Adipose tissue (tissue), 3 donors: ENCODE results near the gene EFNB2. TPM values are rescaled to one million over a fixed set of nuclear protein-coding genes. Genes with fewer than 3 reads are reported as not detected.

Source experiments
- H3K27ac ChIP-seq: one replicate; pipeline ENCODE4 v1.5.1; 2013; ENCODE audit warnings: low read depth, low read length
- WGBS, 3 donors: extraction: QIAGEN DNeasy Blood & Tissue Kit; methylation state at CpG; one replicate each; pipeline ENCODE4 v1.1.7; 2013; 5-methylcytosine and 5-hydroxymethylcytosine counted together
- polyA plus RNA-seq, 3 donors: library from polyadenylated mRNA; stranded (reverse); fragments of 200-250 nt; gene quantifications; one replicate each; pipeline ENCODE4 v1.2.3, GENCODE V29; 2013
- donor health status: healthy with polysubstance abuse.
- donor health status: Bipolar disorder and iron deficiency.
- donor health status: healthy.

The EFNB2 gene
- polyA plus RNA-seq, 3 donors, result 3.9 to 18.3 (median 11.4) TPM

GRCh38 chr13:106555631-106556328 is 20.3 kb upstream of the EFNB2 start:
- no peak overlapping the region for H3K27ac ChIP-seq
- 91 to 97% (median 93%) methylated on average over 4 of the region's 4 CpGs for WGBS, 3 donors

- 89 to 100% (median 93%) methylated on average over 3 of the region's 3 CpGs for WGBS, 3 donors
Measured at GRCh38 chr13:106551751-106552150, 16.3 kb upstream of the EFNB2 start.

GRCh38 chr13:106551350-106551749 is 15.9 kb upstream of the EFNB2 start:
- H3K27ac ChIP-seq, result no peak overlapping the region
- WGBS, 3 donors, result 96 to 100% (median 100%) methylated on average over 1 of the region's 1 CpG

More at GRCh38 chr13:106551751-106552150, 16.3 kb upstream of the EFNB2 start:
- H3K27ac ChIP-seq, result no peak overlapping the region

DNA sequence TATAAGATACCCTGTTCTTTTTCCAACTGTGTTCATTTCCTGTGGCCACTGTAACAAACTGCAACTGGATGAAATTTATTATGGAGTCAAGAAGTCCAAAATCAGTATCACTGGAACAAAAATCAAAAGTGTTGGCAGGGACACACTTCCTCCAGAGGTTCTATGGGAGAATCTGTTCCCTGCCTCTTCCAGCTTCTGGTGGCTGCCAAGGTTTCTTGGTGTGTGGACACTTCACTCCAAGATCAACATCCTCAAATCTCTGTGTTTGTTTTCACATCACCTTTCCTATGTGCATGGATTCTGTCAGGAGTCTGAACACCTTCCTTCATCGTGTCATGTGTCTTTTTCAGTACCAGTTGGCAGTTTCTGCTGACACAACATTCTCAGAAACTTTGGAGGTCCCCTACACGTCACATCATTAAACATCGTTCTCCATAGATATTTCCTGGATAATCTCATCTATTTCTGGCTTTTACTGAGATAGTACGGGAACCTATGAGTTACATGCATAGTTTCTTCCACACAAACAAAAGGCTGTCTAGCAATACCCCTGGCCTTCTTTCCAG is 15.2 kb upstream of the EFNB2 start:
- H3K27ac ChIP-seq, result no peak overlapping the region
- 76 to 87% (median 80%) methylated on average over 4 of the region's 4 CpGs for WGBS, 3 donors

GRCh38 chr13:106548064-106548696 is 12.7 kb upstream of the EFNB2 start:
- no peak overlapping the region for H3K27ac ChIP-seq
- WGBS, 3 donors, result 91 to 95% (median 95%) methylated on average over 3 of the region's 3 CpGs

GRCh38 chr13:106541826-106542225 is 6.4 kb upstream of the EFNB2 start:
- WGBS, 3 donors, result 63 to 98% (median 75%) methylated on average over 1 of the region's 1 CpG

DNA sequence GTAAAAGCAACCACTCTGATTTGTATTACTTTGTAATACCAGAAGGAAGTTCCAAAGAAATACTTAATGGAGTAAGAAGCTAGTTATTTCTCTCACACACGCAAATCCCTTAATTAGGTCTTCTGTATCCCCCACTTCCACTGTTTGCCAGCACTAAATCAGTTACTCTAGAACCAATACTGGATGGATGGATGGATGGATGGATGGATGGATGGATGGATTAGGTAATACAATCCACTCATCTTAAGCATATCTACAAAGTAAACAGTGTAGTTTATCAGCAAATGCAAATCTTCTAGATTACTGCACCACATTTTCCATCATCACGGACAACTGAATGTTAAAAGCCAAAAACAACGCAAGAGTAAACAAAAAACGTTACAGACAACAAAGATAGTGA is 5.2 kb upstream of the EFNB2 start:
- 64 to 86% (median 85%) methylated on average over 4 of the region's 4 CpGs for WGBS, 3 donors
- H3K27ac ChIP-seq, result no peak overlapping the region

More at GRCh38 chr13:106541826-106542225, 6.4 kb upstream of the EFNB2 start:
- no peak overlapping the region for H3K27ac ChIP-seq

DNA sequence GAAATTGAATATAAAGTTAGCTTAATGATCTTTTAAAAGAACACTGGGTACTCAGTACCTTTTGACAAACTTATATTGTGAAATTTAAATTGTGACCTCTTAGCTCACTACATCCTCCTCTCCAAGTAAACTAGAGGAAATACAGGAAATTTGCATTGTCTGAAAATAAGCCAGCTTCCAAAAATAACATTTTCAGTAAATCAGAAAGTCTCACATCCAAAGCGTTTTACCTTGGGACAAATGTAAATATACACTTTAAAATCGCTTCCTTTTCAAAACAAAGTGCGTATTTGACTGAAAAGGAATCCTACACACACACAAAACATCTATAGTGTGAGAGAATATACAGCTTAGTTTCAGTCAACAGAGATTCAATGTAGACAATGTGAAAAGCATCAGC is 2.1 kb upstream of the EFNB2 start:
- WGBS, 3 donors, result 43 to 63% (median 59%) methylated on average over 3 of the region's 3 CpGs

DNA sequence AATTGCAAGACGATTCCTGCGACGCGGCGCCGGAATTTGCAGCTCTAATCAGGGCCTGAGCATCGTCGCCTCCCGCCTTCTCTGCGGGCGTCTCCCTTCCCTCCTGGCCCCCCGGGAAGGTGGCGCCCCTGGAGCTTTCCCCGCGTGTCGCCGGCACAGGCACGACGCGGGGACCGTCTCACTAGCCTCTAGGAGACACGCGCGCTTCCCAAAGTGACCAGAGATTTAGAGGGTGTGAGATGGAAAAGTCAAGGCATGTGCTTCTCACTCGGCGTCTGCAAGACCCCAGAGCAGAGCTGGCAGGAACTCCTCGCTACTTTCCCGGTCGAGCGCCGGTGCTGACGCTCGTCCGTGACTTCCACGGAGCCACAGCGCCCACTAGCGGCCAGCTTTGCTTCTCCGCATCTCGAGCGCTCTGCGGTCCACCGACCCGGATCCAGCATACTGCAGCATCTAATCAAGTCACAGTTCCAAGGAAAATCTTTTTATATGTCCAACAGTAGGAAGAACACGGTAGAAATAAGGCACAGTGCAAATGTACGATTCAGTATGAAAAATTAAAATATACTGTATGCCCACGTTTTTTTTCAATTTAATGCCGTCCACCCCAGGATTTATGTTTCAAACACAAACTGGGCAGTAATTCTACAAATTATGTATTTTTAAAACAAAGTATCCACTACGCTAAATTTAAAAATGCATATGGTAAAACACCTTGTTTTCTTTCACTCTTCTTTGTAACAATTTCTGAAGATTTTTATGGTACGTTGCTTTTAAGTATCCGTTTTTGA is 977 bp upstream of the EFNB2 start:
- 4 to 5% (median 5%) methylated on average over 49 to 50 of the region's 50 CpGs for WGBS, 3 donors
- peak overlapping the region; percentile 11 for H3K27ac ChIP-seq

More for the DNA sequence above, 2.1 kb upstream of the EFNB2 start:
- no peak overlapping the region for H3K27ac ChIP-seq

DNA sequence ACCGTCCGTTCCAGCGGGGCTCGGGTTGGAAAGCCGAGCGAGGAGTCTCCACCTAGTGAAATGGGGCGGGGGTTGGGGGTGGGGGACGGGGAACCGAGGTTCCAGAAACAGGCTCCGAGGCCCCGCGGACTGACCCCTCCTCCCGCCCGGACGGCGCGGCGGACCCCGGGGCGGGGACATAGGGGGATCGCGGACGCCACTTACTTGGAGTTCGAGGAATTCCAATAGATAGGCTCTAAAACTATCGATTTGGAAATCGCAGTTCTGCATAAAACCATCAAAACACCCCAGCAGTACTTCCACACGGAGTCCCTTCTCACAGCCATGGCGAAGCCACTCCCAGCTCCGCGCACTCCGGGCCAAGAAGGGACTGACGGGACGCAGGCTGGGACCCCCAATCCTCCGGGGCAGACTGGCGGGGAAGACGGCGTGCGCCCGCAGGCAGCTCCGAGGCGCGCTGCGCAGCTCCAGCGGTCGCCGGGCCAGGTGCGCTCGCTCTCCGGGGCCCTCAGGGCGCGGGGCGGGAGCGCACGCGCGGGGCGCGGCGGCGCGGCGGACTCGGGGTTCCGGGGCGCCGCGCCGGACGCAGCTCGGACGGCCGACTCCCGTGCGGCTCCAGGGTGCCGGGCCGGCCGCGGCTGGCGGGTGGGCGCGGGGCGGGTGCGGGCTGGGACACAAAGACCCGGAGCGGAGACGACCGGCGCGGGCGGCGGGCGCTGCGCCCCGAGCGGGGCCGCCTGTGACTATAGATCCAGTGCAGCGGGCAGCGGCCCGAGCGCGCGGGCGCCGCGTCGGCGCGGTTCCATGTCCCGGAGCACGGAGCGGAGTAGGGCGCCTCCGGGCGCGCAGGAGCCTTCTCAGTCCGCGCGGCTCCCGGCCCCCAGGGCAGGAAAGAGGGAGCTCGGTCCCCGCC is 567 bp downstream of the EFNB2 start:
- 0 to 1% (median 1%) methylated on average over 82 to 121 of the region's 121 CpGs for WGBS, 3 donors
- no peak overlapping the region for H3K27ac ChIP-seq

DNA sequence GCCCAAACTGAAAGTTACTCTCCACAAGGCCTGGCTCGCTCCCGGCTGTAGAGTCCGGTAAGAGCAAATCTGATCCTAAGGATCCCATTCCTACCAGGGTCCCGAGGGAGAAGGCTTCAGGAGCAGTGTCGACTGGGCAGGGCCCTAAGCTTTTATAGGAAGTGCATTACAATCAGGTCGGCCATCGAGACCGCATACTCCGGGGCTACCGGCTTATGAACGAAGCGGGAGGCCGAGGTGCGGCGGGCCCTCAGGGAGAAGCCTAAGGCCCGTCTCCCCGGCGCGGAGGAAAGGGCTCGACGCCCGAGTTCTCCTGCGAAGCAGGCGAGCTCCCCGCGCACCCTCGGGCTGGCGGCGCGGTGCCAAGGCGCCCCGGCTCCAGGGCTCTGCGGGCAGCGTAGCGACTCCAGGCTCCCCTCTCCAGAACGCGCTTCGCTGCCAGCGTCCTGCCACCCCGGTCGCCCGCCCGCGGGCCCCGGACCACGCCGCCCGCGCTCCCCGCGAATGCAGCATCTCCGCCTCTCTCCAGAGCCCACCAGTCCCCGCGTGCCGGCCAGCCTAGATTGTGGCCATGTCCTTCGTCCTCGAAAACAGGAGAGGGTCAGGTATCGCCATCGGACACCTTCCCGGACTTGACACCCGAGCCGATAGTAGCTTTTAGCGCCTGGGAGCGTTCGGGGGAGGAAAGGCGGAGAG is 1.4 kb downstream of the EFNB2 start:
- WGBS, 3 donors, result 3 to 8% (median 4%) methylated on average over 60 to 66 of the region's 66 CpGs
- H3K27ac ChIP-seq, result no peak overlapping the region

DNA sequence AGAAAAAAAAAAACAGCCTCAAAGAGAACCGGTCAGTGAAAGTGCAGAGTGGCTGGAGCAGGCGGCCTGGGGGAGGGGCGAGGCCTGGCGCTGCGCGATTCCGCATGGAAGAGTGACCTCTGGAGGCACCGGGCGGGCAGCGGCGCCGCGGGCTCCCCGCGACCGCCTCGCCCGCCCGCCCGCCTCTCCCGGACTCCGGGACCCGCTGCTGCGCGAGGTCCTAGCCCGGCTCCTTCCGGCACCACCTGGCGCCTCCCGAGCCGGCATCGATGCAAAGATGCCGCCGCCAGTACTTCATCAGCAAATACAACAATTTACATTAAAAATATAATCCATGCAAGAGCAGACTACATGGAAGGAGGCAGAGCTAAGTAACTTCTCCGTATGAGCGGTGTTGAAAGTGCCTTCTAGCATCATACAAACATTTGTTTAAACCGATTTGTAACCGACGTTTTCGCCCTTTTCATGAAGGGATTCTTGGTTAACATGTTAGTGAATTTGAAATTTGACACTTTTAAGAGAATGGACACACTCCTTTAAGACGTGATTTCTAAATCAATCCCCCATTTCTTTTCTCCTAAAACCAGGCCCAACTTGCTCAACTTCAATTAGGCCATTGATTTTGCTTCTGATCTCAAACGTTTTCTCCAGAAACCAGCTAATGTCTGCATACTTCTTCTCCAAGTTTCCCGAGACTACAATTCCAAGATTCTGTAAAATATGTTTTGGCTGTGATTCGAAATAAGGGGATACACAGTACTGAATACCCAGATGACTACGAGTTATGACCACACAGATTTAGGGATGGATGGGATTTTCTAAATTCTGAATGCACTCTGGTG is 2.1 kb downstream of the EFNB2 start:
- no peak overlapping the region for H3K27ac ChIP-seq
- WGBS, 3 donors, result 7 to 16% (median 8%) methylated on average over 26 to 44 of the region's 44 CpGs

DNA sequence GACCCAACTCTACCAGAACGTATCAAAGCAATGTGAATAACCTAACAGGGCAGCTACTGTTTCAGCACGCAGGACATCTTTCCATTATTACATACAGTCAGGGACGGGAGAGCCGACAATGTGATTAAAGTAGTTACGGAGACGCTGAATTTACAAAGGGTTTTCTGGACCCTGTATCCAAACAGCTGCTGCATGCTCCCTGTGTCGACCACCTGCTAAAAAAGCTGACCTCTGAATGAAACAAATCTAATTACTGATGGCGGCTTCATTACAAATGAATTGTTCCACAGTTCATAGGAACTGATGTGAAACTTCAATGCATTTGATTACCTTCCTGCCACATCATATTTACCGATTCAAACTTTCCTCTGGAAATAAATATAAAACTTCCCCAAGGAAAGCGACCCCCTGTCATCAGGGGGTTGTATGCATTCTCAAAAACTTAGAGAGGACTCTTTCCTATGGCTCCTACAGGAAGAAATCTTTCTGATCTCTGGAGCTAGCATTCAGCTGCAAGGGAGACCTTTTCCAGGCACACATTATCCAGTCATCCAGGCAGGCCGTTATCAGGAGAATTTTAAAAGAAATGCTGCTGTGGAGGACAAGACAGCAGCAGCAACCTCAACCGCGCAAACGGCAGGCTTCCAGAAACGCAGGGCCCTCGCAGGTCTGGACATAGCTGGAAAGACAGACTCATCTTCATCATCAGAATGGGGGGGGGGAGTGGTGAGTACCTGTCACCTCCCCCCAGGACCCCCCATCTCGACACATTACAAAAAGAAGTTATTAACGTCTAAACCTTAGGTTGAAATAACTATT is 3.1 kb downstream of the EFNB2 start:
- no peak overlapping the region for H3K27ac ChIP-seq
- 29 to 58% (median 32%) methylated on average over 18 of the region's 18 CpGs for WGBS, 3 donors

DNA sequence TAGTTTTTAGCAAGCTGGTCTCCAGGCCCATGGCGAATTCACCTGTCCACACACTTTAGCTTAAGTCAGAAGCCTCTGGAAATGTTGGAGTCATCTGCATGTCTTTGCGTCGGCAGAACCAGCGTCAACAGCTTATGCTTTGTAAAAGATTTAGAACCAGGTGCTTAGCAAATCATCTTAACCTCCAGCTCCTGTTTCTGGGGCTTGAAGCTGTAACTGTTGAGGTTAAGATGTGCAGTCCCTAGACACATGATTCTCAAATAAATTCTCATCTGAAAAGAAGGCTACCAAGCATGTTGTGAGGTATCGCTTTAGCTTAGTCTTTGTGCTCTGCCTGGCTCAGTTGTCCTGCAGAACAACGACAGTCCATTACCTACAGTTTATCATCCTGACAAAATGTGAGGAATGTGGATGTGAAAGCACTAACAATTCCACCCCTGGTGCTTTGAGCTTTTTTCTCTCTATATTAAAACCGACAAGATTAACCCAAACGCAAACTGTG is 4.4 kb downstream of the EFNB2 start:
- WGBS, 3 donors, result 69 to 74% (median 69%) methylated on average over 8 of the region's 8 CpGs
- no peak overlapping the region for H3K27ac ChIP-seq

GRCh38 chr13:106530171-106530851 is 5.2 kb downstream of the EFNB2 start:
- WGBS, 3 donors, result 74 to 83% (median 78%) methylated on average over 11 of the region's 11 CpGs
- no peak overlapping the region for H3K27ac ChIP-seq
